Epithelial cell of prostate (primary cell): Measurements from ENCODE around the gene MAP6.
"Not testable (repeated sequence)": the region's sequence is repeated elsewhere in the genome, so short reads cannot be mapped to it uniquely, and the experiment has no call there.

Experiments used
- DNase-seq: peaks from one replicate; pipeline ENCODE4 v3.0.0-alpha.2; 2011; ENCODE audit warnings: low read depth, low spot score
- H3K27ac ChIP-seq: fragments of 450-650 bp; 2 replicates; pipeline ENCODE4 v1.5.1; 2017; ENCODE audit warnings: mild to moderate bottlenecking

Gene MAP6

DNA sequence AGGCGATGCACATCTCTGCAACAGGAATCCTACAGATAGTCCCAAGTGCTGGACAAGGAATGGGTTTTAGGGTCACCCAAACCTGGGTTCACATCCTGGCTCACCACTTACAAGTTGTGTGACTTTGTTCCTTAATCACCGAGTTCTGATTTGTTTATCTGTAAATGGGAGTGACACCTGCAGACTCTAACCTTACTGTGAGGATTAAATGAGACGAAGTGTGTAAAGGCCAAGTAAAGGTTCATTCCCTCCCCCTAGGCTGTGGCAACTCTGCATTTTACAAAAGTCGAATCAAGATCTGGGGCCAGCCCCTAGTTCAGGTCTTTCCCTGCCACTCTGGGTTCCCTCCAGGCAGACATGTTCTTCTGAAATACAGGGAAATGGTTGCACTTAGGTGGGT lies 71.9 kb downstream of the MAP6 start:
- no peak overlapping the region for H3K27ac ChIP-seq
- no peak for DNase-seq

DNA sequence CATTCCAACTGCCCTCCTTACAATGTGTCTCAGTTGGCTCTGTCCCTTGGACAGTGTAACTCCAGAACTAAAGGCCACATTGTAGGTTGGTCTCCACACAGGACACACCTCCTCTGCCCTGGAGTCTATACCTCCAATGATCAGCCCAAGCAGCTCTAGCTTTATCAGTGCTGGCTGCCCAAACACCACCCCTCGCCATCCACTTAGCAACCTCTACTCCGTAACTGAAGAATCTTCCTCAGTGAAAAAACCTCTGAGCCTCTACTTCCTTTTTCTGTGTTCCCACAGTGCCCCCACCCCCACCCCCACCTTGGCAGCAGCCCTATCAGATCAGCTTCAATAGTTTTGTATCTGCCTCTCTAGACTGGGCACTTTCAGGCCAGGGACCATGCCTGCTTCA lies 73.4 kb downstream of the MAP6 start:
- no peak for DNase-seq
- no peak overlapping the region for H3K27ac ChIP-seq

DNA sequence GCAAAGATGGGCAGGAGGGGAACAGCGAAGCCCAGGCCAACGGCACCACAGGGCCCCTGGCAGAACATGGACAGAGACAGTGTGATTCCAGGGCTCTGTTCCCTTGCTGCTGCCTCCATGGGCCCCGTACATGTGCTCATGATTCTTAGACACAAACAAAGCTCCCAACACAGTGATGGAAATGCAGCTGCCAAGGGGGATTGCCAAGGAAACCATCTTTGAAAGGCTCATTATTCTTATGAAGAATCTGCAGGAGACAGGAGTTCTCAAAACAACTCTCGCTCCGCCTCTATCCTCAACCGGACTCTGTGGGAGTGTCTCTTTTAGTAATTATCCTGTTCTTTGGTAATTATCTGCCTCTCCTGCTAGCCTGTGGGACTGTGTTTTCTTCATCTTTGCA lies 74.6 kb downstream of the MAP6 start:
- no peak overlapping the region for H3K27ac ChIP-seq
- no peak for DNase-seq

DNA sequence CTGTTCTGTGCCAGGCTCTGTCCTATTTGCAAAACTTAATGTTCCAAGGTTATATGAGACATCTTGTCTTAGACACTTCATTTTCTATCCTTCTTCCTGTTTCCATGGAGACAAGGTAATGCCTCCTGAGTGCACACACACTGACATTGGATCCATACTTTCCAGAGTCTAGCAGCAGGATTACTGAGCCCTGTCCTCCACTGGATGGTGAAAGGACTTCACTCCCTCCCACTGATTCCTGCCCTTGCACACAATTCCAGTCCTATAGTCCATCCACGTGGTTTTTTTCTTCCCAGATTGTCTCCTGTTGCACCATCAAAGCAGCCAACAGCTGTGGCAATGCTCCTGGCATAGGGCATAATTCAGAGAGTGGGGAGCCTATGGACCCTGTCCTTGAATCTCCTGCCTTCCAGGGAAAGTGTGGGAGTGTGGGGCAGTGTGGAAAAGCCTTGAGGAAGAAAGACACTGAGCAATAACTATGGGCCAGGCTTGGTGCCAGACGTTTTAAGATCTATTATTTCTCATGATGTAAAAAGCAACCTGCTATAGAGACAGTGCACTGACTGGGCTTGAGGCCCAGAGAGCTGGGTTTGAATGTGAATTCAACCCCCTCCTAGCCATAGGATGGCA lies 75.4 kb downstream of the MAP6 start:
- no peak for DNase-seq
- no peak overlapping the region for H3K27ac ChIP-seq

DNA sequence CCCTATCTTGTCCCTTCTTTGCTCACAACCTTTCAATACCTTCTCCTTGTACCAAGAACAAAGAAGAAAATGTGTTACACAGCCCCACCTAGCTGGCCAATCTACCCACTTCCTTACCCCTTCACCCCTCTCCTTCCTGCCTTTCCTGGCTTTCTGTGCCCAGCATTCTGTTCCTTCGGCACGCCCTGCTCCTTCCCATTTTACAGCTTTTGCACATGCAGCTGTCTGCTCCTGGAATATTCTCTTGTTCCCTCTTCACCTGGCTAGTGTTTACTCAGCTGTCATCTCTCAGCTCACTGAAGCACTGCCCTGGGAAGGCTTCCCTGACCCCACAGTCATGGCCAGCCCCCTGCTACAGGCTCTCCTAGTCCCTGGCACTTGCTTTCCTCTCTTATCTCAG lies 76.1 kb downstream of the MAP6 start:
- H3K27ac ChIP-seq, result no peak overlapping the region
- no peak for DNase-seq

DNA sequence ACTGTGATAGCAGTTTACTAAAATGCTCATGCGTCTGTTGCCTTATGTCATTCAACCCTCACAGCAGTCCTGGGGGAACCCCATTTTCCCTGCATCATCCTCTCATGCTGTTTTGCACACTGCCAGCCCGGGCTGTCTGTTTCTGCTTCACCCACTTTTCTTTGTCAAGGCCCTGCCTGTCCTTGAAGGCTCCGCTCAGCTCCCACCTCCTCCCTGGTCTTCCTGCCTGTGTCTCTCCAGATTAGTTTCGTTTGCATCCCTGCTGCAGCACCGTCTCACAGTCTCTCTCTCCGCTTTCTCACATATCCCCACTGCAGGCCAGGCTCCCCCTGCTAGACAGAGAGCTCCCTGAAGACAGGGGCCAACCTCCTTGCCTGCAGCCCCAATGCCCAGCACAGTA lies 76.9 kb downstream of the MAP6 start:
- H3K27ac ChIP-seq, result no peak overlapping the region
- no peak for DNase-seq

DNA sequence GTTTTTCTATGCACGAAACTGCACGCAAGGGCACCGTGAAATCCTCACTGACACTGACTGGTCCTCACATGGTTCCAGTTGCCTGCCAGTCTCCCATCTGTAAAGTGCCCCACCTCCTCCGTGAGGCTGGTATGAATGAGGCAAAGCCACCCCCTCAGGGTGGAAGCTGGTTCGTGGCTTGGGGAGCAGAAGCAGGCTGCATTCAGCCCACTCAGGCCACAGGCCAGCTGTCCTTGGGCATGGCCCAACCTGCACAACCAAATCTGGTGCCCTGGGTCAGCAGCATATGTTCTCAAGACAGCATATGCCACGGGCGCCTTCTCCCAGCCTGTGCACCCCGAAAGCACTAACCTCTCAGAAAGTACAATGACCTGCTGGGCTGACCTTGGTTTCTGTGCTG lies 77.5 kb downstream of the MAP6 start:
- no peak for DNase-seq
- H3K27ac ChIP-seq, result no peak overlapping the region

DNA sequence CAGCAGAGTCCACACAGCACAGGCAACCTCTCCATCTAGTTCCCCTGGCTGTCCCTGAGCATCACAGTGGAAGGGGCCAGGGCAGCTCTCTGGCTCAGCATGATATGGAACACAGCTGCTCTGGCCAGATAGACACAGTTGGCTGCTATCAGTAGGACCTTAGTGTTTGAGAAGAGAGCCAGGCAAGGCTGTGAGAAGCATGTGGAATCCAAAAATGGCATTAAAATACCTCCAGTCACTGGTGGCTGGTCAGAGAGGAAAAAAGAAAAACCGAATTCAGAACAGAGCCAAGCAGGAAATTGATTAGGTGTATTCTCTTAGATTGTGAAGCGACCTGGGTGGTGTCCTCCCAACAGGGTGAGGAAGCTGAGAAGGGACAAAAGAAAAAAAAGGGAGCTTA lies 78.9 kb downstream of the MAP6 start:
- H3K27ac ChIP-seq, result no peak overlapping the region
- no peak for DNase-seq

DNA sequence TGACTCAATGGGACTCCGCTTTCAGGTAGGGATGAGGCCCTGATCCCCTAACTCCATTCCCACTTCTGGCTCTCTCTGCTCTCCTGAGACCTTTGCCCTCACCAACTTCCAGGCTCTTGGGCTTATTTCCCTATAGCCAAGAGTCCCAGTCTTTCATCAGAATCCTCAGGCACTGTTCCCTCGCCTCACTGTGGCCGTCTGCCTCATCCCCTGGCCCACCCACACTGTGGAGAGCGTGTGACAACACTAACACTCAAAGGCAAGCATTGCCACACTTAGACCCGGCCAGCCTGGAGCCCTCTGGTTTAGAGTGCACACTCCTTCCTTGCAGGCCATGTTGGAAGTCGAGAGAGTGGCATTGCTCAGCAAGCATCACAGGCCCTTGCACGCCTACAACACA lies 79.8 kb downstream of the MAP6 start:
- no peak for DNase-seq
- H3K27ac ChIP-seq, result no peak overlapping the region

DNA sequence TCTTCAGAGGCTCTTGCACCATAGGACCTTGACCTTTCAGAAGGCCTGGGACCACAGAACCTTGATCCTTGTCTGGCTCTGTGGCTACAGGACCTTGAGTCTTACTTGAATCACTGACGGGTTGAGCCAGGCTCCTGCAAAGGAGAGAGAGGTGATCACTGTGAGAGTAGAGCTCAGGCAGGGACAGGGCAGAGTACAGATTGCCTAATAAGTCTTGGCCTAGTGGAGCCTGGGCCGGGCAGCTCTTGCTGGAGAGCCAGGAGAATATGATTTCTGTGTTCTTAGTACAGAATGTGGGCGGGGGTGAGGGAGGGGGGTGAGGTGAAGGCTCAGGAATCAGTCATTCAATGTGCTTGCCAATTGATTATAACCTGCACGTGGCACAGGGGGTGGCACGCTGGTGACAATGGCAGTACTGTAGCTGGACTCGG lies 80.8 kb downstream of the MAP6 start:
- DNase-seq, result no peak

DNA sequence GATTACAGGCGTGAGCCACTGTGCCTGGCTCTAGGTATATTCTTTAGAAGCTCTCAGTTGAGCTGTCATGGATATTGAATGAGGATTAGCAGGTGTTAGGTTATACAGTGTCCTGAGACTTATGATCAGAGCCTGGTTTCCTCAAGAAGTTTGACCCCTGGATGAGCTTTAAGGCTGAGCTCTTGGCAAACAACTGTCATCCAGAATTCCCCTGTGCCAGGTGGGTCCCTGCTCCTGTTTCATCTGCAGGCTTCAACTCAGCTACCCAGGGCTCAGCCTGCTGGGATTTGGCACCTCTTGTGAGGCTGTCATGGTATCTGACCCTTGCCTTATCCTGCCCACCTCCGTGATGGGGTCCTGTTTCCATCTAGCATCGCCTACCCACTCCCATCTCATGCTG lies 82.4 kb downstream of the MAP6 start:
- no peak for DNase-seq
- H3K27ac ChIP-seq, result no peak overlapping the region

More for the DNA sequence above, 80.8 kb downstream of the MAP6 start:
- no peak overlapping the region for H3K27ac ChIP-seq

DNA sequence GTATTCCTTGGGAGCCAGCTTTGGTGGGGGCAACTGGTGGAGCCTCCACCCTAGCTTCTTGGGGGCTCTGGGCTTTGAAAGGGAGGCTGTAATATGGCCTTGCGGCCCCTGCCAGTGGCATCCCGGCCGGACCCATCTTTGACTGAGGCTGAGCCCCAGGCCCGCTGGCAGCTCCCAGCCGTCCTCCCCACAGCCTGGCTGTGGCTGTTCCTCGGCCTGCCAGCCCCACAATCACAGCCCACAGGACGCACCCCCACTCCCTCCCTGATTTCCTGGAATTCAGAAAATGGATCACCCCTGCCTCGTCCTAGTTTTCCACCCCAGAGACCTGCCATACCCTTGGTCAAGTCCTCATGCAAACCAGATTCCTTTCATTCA lies 83.6 kb downstream of the MAP6 start:
- DNase-seq, result no peak
- no peak overlapping the region for H3K27ac ChIP-seq

DNA sequence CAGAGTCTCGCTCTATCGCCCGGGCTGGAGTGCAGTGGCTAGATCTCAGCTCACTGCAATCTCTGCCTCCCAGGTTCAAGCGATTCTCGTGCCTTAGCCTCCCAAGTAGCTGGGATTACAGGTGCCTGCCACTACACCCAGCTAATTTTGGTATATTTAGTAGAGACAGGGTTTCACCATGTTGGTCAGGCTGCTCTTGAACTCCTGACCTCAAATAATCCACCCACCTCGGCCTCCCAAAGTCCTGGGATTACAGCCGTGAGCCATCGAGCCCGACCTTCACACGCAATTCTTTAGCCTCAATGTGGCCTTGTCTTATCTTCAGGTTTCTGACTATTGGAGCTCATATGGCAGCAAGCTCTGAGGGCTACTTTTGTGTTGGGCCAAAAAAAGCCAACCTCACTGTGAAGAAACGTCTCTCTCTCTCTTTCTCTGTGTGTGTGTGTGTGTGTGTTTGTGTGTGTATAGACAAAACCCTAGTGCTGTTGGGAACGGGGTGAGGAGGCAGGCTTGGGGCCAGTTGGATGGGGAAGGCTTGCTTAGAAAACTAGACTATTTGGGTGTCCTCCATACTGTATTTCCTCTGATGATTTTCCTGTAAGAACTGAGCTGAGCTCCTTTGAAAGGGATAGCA lies 84.1 kb downstream of the MAP6 start:
- H3K27ac ChIP-seq, DNase-seq: not testable (repeated sequence)

DNA sequence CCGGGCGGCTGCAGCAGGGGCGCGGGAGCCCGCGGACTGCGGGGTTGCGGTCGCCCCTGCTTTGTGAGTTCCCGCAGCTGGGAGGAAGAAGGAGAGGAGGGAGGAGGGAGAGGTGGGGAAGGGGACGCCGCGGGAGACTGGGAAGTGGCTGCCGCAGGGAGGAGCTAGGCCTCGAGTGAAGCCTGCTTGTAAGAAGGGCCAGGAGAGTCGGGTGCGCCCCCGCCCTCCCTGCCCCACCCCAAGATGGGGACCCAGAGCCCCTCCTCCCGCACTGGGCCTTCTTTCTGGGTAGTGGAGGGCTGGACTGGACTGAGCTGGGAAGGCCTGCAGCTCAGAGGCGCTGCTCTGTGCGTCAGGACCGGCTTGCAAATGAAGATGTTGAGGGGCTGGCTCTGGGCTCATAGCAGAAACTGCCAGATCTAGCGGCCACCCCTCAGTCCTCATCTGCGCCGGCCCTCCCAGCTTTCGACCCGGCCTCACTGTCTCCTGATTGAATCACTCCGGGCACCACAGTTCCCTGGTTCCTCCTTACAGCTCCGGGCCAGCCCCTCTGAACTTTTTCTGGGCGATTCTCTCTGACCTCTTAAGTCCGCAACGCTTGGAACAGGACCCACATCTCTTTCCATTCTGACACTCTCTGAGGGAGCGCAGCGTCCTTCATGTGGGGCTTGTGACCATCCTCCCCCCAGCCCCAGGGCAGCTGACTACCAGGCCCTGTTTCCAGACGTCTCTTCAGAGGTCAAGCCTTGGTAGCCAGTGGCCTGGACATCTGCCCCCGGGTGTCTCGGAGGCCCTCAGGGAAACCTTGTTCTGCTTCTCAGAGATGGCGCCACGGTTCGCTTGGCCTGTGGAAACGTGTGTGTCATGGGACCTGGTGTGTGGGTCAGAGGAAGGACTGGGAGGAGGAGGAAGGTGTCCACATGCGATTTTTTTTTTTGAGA lies 84.8 kb downstream of the MAP6 start:
- no peak for DNase-seq
- H3K27ac ChIP-seq, result peak overlapping the region; percentile 11

DNA sequence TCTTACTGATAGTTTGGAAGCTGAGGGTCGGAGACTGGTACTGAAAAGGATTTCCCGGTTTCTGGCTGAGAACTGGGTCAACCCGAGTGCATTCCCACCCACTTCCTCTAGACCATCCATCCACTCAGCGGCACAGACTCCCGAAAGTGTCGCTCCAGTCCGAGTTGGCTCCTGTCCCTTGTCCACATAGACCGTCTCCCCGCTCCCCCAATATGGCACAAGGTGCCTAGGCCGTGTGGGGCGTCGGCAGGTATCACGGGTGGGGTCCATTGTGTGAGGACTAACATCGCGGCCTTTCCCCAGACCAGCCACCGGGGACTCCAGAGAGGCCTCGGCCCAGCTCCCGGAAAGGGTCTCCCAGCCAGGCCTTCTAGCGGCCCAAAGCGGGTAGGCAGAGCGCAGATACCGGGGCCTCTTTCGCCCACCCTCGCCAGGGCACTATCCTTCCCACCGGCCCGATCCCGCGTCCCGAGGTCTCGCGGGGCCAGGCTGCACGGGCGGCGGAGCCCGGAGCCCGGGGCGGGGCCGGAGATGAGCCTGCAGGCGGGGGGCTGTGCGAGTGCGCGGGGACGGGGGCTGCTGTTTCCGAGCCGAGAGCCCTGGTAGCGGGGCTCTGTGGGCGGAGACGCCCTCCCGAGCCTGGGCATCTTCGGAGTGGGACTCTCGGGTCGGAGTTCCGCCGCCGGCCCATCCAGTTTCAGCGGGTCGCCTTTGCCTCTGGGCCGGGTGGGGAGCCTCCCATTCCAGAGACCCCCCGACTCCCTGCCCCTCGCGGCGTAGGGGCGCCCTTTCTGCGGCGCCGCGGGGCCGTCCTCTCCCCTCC lies 85.7 kb downstream of the MAP6 start:
- no peak for DNase-seq

DNA sequence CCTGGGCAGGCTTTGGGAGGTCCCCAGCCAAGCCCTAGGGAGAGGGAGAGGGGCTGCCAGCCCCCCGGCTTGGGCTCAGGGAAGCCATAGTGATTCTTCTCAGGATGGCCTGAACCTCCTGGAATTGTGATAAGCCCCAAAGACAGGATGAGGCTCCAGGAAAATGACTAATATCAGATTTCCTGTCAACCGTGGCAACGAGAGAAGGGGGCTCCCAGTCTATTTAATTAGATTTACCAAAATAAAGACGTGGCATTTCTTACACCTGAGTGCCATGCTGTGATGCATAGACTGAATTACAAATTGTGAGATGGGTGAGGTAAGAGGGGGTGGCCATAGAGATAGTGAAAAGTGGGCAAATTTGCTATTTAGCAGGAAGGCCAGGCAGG lies 86.3 kb downstream of the MAP6 start:
- H3K27ac ChIP-seq, result no peak overlapping the region
- DNase-seq, result no peak

More for the DNA sequence above, 85.7 kb downstream of the MAP6 start:
- H3K27ac ChIP-seq, result peak overlapping the region; percentile 11

DNA sequence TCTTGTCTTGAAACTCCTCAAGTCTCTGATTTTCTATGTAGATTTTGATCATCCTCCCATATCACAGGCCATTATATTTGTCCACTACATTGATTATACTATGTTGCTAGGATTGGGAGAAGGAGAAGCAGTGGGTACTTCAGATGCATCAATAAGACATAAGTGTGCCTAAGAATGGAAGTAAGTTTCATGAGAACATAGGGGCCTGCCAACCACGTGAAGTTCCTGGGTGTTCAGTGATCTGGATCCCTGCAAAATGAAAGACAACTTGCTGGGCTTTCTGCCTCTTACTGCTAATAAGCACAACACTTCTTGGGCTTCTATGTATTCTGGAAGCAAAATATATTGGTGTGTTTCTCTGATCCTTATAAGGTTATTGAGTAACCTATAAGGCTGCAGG lies 89.0 kb downstream of the MAP6 start:
- no peak overlapping the region for H3K27ac ChIP-seq
- DNase-seq, result no peak

DNA sequence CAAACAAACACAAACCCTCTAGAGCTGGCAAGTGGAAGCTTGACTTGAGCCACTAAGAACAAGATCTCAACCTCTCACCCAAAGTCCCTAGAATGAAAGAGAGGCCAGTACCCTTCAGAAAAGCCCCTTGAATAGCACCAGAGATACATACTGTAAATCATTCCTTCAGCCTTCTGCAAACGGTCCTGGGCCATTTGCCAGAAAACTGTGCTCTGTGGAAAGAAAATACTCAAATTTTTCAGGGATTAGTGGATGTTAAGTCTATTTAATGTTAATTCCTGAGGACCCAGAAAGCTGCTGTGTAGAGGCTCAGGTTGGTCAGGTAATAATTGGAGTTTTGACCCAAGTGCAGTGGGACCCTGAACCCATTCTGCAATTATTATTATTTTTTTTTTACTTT lies 89.9 kb downstream of the MAP6 start:
- DNase-seq, result no peak
- H3K27ac ChIP-seq, result no peak overlapping the region

DNA sequence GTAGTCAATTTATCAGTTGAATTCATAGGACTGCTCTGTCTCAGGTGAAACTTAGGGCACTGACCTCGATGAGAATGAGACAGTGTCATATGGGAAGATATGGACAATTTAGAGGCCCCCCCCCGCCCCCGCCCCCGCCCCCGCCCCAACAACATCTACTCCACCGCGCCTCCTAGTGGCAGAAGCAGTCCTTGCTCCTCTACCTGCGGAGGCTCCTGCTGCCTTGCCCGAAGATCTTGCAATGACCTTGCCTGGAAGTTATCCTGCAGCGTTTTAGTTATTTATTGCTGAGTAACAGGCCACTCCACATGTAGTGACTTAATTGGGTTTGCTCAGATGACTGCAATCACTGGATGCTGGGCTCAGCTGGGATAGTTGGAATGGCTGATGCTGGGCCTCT lies 91.6 kb downstream of the MAP6 start:
- no peak overlapping the region for H3K27ac ChIP-seq
- no peak for DNase-seq

DNA sequence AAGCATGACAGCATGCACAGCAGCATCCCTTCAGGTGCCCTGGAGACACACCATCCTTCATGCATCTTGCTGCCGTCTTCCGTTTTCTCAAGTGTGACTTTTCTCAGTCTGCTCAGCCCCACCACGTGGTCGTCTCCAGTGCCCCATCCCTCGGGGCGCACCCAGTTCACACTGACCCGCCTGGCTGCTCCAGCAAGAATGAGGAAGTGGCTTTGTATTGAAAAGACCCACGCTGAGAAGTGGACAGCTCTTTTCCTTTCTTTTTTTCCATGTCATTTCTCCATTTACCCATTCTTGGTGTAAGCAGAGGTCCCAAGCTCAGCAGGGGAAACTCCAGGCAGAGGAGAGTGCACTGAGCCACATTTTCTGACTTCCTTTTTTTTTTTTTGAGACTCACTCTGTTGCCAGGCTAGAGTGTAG lies 92.3 kb downstream of the MAP6 start:
- DNase-seq, result no peak
- no peak overlapping the region for H3K27ac ChIP-seq
